BJ (cell line): ENCODE data around the gene ALG8. TPM values are rescaled to one million over a fixed set of nuclear protein-coding genes. Genes with fewer than 3 reads are reported as not detected.
"Not testable (repeated sequence)": the region's sequence is repeated elsewhere in the genome, so short reads cannot be mapped to it uniquely, and the experiment has no call there.

Experiments used
- CTCF ChIA-PET: fragments of 350-600 bp; formaldehyde crosslinking; extraction: SDS; loops from one replicate; lab custom pipeline; 2021; ENCODE audit warnings: antibody characterized with exemption, inconsistent platforms; lab: Yijun Ruan, JAX
- POLR2A ChIA-PET: fragments of 300-600 bp; sonication (Branson Sonifier 250); formaldehyde crosslinking; extraction: SDS; loops from one replicate; lab custom pipeline; 2021; ENCODE audit warnings: antibody characterized with exemption; lab: Charles Lee
- DNase-seq: peaks from one replicate; pipeline ENCODE4 v3.0.0-alpha.2; 2011; ENCODE audit warnings: low read depth
- H3K27me3 ChIP-seq: 2 replicates; pipeline ENCODE4 v1.6.0; 2011; ENCODE audit warnings: low read length; ENCODE audit not compliant: control insufficient read depth, insufficient read depth
- H3K36me3 ChIP-seq: 2 replicates; pipeline ENCODE4 v1.5.1; 2011; ENCODE audit warnings: low read length; ENCODE audit not compliant: control insufficient read depth, insufficient read depth
- H3K4me3 ChIP-seq: 2 replicates; pipeline ENCODE4 v1.5.1; 2011; ENCODE audit warnings: low read depth, mild to moderate bottlenecking, control low read depth, low read length
- polyA plus RNA-seq: library from polyadenylated mRNA; depleted of rRNA; stranded (reverse); fragments of >200 nt; gene quantifications from 2 replicates; pipeline ENCODE4 v1.2.3, GENCODE V29; 2011
- TF ChIP-seq, protein P1 (sequence below): IDR thresholded peaks from 2 replicates; pipeline ENCODE4 v1.5.1; 2011; ENCODE audit warnings: low read depth, mild to moderate bottlenecking, control low read depth, inconsistent platforms, low read length, moderate library complexity; ENCODE audit not compliant: insufficient read depth

Gene ALG8
- polyA plus RNA-seq, 1 experiment = 33.9 TPM

DNA sequence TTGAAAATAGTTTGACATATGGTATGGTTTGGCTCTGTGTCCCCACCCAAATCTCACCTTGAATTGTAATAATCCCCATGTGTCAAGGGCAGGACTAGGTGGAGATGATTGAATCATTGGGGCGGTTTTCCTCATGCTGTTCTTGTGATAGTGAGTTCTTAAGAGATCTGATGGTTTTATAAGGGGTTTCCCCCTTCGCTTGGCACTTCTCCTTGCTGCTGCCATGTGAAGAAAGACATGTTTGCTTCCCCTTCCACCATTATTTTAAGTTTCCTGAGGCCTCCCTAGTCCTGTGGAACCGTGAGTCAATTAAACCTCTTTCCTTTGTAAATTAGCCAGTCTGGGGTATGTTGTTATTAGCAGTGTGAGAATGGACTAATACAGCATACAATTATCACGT, 41.3 kb upstream of the ALG8 start:
- Histone ChIP-seq H3K4me3 (no peak overlapping the region), H3K36me3 (peaks cover 7% of the 10 kb centered on the region), H3K27me3 (no peaks in the 10 kb centered on the region)
- POLR2A ChIA-PET = no interaction called here
- CTCF ChIA-PET = no interaction called here
- TF ChIP-seq, protein P1, sequence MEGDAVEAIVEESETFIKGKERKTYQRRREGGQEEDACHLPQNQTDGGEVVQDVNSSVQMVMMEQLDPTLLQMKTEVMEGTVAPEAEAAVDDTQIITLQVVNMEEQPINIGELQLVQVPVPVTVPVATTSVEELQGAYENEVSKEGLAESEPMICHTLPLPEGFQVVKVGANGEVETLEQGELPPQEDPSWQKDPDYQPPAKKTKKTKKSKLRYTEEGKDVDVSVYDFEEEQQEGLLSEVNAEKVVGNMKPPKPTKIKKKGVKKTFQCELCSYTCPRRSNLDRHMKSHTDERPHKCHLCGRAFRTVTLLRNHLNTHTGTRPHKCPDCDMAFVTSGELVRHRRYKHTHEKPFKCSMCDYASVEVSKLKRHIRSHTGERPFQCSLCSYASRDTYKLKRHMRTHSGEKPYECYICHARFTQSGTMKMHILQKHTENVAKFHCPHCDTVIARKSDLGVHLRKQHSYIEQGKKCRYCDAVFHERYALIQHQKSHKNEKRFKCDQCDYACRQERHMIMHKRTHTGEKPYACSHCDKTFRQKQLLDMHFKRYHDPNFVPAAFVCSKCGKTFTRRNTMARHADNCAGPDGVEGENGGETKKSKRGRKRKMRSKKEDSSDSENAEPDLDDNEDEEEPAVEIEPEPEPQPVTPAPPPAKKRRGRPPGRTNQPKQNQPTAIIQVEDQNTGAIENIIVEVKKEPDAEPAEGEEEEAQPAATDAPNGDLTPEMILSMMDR = no peak
- DNase-seq = no peak

DNA sequence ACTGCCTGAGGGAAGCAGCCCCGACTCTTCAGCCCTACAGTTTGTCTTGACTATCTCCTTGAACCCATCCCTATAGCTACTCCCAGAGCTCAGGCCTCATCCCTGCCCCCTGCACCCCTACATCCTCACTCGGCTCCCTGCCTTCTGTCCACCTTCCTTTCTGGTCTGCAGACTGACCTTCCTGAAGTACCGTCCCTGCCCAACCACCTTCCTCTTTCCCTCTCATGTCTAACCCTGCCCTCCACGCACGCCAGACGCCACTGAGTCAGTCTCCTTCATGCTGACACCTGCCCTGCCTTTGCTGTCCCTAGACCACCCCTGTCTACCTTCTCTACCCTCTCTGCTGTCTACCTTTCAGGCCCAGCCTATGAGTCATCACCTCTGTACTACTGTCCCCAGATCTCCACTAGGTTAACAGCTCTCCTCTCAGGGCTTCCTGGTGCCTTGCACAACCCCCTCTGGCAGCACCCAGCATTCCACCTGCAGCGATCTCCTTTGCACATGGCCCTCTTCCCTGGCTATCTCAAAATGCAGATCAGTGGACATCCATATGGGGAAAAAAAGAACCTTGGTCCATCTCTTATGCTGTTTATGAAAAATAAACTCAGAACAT, 40.1 kb upstream of the ALG8 start:
- ChIA-PET POLR2A (no interaction called here), CTCF (no interaction called here)
- Histone ChIP-seq H3K27me3 (no peaks in the 10 kb centered on the region), H3K36me3 (peaks cover 7% of the 10 kb centered on the region), H3K4me3 (no peak overlapping the region)
- no peak for DNase-seq
- TF ChIP-seq, protein P1 = no peak

DNA sequence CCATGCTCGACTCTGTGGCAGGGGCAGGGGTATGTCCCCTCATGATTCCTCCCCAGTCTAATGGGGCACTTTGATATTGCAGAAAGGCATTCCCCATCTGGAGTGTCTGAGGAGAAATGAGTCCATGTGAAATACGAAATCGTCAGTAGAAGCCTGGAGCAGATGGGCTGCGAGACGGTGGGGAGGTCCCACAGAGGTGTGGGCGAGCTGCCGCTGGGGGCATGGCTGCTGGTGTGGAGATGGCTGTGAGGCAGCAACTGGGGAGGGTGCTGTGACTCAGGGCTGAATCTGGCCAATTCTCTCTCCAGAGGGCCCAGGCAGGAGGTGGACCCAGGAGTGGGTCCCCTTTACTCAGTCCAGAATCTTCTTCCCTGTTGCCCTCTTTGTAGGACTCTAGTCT, 37.8 kb upstream of the ALG8 start:
- Histone ChIP-seq H3K36me3 (peaks cover 12% of the 10 kb centered on the region), H3K4me3 (no peak overlapping the region), H3K27me3 (no peaks in the 10 kb centered on the region)
- TF ChIP-seq, protein P1 = no peak
- no peak for DNase-seq
- CTCF ChIA-PET = no interaction called here
- POLR2A ChIA-PET = no interaction called here

DNA sequence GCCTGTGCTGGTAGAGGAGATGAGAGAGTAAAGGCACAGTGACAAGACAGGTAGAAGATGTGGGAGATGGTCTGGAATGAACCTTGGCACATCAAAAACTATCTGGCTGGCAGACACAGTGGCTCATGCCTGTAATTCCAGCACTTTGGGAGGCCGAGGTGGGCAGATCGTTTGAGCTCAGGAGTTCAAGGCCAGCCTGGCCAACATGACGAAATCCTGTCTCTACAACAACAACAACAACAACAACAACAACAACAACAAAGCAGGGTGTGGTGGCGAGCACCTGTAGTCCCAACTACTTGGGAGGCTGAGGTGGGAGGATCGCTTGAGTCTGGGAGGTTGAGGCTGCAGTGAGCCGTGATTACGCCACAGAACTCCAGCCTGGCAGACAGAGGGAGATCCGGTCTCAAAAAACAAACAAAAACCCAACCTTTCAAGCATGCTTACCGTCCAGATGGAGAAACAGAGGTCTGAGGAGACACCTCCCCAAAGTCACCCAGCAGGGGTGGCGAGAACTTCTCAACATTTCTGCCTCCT, 37.2 kb upstream of the ALG8 start:
- no peaks in the 10 kb centered on the region for H3K27me3 ChIP-seq
- ChIA-PET CTCF (no interaction called here), POLR2A (no interaction called here)
- no peak overlapping the region for H3K4me3 ChIP-seq
- TF ChIP-seq, protein P1 = no peak
- no peak for DNase-seq
- peaks cover 15% of the 10 kb centered on the region for H3K36me3 ChIP-seq

DNA sequence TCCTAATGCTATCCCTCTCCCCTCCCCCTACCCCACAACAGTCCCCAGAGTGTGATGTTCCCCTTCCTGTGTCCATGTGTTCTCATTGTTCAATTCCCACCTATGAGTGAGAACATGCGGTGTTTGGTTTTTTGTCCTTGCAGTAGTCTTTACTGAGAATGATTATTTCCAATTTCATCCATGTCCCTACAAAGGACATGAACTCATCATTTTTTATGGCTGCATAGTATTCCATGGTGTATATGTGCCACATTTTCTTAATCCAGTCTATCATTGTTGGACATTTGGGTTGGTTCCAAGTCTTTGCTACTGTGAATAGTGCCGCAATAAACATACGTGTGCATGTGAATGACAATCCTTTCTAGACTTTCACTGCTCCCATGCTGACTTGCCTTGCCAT, 36.4 kb upstream of the ALG8 start:
- DNase-seq, H3K4me3 ChIP-seq, CTCF ChIA-PET, H3K27me3 ChIP-seq, POLR2A ChIA-PET: not testable (repeated sequence)
- H3K36me3 ChIP-seq = peaks cover 15% of the 10 kb centered on the region

DNA sequence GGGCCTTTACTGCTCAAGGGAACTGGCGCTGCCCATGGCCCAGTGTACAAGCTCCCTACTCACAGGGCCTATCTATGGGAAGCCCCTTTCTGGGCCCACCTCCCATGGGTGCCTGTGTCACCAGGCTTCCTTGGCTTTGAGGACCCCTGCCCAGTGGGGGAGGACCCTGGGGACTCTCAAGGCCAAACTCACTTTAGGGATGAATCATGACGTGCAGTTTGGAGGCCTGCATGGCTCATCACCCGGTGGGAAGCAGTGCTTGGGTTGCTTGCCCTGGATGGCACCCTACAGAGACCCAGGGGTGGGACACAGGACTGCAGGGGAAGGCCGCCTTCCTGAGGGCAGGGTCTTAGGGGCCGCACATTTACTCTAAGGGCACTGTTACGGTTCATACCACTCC, 32.5 kb upstream of the ALG8 start:
- POLR2A ChIA-PET = no interaction called here
- CTCF ChIA-PET = no interaction called here
- no peak for DNase-seq
- TF ChIP-seq, protein P1 = no peak
- no peaks in the 10 kb centered on the region for H3K27me3 ChIP-seq
- peaks cover 11% of the 10 kb centered on the region for H3K36me3 ChIP-seq
- H3K4me3 ChIP-seq = no peak overlapping the region
